ENCODE data around the gene ADPRS.

DNA sequence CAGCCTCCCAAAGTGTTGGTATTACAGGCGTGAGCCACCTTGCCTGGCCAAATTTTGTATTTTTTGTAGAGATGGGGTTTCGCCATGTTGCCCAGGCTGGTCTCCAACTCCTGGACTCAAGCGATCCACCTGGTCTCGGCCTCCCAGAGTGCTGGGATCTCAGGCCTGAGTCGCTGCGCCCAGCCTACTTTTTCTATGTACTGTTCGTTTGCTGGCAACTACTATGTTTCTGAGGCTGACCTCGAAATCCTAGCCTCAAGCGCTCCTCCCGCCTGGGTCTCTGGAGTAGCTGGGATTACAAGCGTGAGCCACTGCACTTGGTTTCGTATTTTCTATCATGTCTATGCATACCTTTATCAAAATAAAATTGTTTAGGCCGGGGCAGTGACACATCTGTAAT lies 5.5 kb upstream of the ADPRS start:
- TF ChIP-seq CTCF (conservative IDR thresholded peaks at IDR 0.05; ENCODE audit: low read length) (no peak), EZH2phosphoT487 (IDR thresholded peaks at IDR 0.05; ENCODE audit: borderline replicate concordance) (no peak)

Measured in Loucy (cell line).